Brain pericyte (primary cell): ENCODE measurements around the gene CBY2.
"Not testable (repeated sequence)": the region's sequence is repeated elsewhere in the genome, so short reads cannot be mapped to it uniquely, and the experiment has no call there.

Experiments
- DNase-seq: peaks from one replicate; pipeline ENCODE4 v3.0.0-alpha.2; 2012; ENCODE audit warnings: low read depth, low spot score

The CBY2 gene

GRCh38 chr13:45742985-45743384 is 40.9 kb downstream of the CBY2 start:
- DNase-seq: no peak

- DNase-seq: no peak
Observed at GRCh38 chr13:45744979-45745378, 42.9 kb downstream of the CBY2 start.

- DNase-seq: no peak
Observed at GRCh38 chr13:45747071-45747470, 45.0 kb downstream of the CBY2 start.

GRCh38 chr13:45748941-45749759 is 47.0 kb downstream of the CBY2 start:
- DNase-seq: no peak

GRCh38 chr13:45750566-45750965 is 48.4 kb downstream of the CBY2 start:
- DNase-seq: no peak

GRCh38 chr13:45751885-45752284 is 49.8 kb downstream of the CBY2 start:
- DNase-seq: no peak

- DNase-seq: no peak
Observed at GRCh38 chr13:45752510-45752909, 50.4 kb downstream of the CBY2 start.

- DNase-seq: not testable (repeated sequence)
Observed at GRCh38 chr13:45756498-45756897, 54.4 kb downstream of the CBY2 start.

- not testable (repeated sequence) for DNase-seq
Observed at GRCh38 chr13:45757589-45757988, 55.5 kb downstream of the CBY2 start.

GRCh38 chr13:45763419-45763818 is 61.3 kb downstream of the CBY2 start:
- no peak for DNase-seq
